Mucosa of descending colon (tissue), 3 donors: Measurements from ENCODE around the gene ATG13. TPM values are rescaled to one million over a fixed set of nuclear protein-coding genes. Genes with fewer than 3 reads are reported as not detected.

Source experiments
- ATAC-seq: fragments of 200-7000 bp; cut with Tn5 transposase; one replicate; pipeline ENCODE4 v1.9.1; 2020; ENCODE audit warnings: mild to moderate bottlenecking, moderate library complexity
- DNase-seq, 3 donors: peaks; one replicate each; pipeline ENCODE4 v3.0.0-alpha.2; 2020
- H3K36me3 ChIP-seq: fragments of 200-600 bp; one replicate; pipeline ENCODE4 v1.8.0; 2021; ENCODE audit warnings: low read depth, mild to moderate bottlenecking
- H3K4me1 ChIP-seq: fragments of 200-600 bp; one replicate; pipeline ENCODE4 v1.8.0; 2021; ENCODE audit warnings: low read depth, mild to moderate bottlenecking
- H3K4me3 ChIP-seq: fragments of 200-600 bp; one replicate; pipeline ENCODE4 v1.8.0; 2021; ENCODE audit warnings: mild to moderate bottlenecking
- H3K9me3 ChIP-seq: fragments of 200-600 bp; one replicate; pipeline ENCODE4 v1.8.0; 2021; ENCODE audit warnings: mild to moderate bottlenecking
- intact Hi-C, 2 donors: fragments of 100-400 bp; cut with DNase I in 1 of 2; cut with micrococcal nuclease in 1 of 2; formaldehyde crosslinking; loops; one replicate each; pipeline versions ENCODE4 v1.11.0 to v1.11.1; 2022; cut with DNase I, micrococcal nuclease
- total RNA-seq, 3 donors: library from RNA; stranded (reverse); fragmentation: NEBNext Ultra II Directional in 2 of 3; extraction: Animal tissue kit (Norgen Biotek cat#: 25700) in 2 of 3; gene quantifications; one replicate each; pipeline versions ENCODE4 v1.2.1 to v1.2.4, GENCODE V29; 2021 to 2023
- TF ChIP-seq, protein P1 (sequence below): fragments of 200-600 bp; IDR thresholded peaks from one replicate; pipeline ENCODE4 v1.8.0; 2022; ENCODE audit warnings: antibody characterized with exemption, mild to moderate bottlenecking
- donor health status: DM: no; HTN: no; CAD: no; lungs with moderate emphysema.
- donor health status: DM: no; HTN: no; CAD: no.
- donor health status: DM: no; HTN: yes; CAD: no.

Gene ATG13
- total RNA-seq, 3 donors from 2014 or later, result 61.6 to 81.4 (median 62.3) TPM

- TF ChIP-seq, protein P1, sequence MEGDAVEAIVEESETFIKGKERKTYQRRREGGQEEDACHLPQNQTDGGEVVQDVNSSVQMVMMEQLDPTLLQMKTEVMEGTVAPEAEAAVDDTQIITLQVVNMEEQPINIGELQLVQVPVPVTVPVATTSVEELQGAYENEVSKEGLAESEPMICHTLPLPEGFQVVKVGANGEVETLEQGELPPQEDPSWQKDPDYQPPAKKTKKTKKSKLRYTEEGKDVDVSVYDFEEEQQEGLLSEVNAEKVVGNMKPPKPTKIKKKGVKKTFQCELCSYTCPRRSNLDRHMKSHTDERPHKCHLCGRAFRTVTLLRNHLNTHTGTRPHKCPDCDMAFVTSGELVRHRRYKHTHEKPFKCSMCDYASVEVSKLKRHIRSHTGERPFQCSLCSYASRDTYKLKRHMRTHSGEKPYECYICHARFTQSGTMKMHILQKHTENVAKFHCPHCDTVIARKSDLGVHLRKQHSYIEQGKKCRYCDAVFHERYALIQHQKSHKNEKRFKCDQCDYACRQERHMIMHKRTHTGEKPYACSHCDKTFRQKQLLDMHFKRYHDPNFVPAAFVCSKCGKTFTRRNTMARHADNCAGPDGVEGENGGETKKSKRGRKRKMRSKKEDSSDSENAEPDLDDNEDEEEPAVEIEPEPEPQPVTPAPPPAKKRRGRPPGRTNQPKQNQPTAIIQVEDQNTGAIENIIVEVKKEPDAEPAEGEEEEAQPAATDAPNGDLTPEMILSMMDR, result no peak
- H3K36me3 ChIP-seq, result no peaks in the 10 kb centered on the region
- H3K9me3 ChIP-seq, result no peaks in the 10 kb centered on the region
- intact Hi-C loops, result no loop called here
- H3K4me3 ChIP-seq, result no peak overlapping the region
- peaks cover 6% of the 10 kb centered on the region for H3K4me1 ChIP-seq
- DNase-seq (peak in 1 of 3 donors; percentile 31), ATAC-seq (peak; percentile 35)
These were observed 5.6 kb upstream of the ATG13 start for GRCh38 chr11:46611526-46612304.

DNA sequence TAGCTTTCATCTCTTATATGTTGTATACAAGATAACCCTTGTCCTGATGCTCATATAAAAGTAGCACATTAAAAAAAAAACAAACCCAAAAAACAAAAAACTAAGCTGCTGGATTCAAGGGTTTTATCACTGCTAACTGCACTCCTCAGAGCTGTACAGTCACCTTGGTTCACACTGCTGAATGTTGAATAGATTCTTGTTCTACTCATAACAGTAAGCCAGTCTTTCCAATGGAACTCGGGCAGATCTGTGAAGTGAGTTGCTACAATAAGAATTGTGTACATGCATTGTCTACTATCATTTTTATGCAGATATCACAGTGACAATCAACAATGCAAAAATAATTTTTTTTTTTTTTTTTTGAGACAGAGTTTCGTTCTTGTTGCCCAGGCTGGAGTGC is 5.0 kb upstream of the ATG13 start:
- H3K36me3 ChIP-seq, result no peaks in the 10 kb centered on the region
- peaks cover 6% of the 10 kb centered on the region for H3K4me1 ChIP-seq
- DNase-seq (no peak), ATAC-seq (no peak)
- no peaks in the 10 kb centered on the region for H3K9me3 ChIP-seq
- no peak overlapping the region for H3K4me3 ChIP-seq
- intact Hi-C loops, result no loop called here
- TF ChIP-seq, protein P1, result no peak

DNA sequence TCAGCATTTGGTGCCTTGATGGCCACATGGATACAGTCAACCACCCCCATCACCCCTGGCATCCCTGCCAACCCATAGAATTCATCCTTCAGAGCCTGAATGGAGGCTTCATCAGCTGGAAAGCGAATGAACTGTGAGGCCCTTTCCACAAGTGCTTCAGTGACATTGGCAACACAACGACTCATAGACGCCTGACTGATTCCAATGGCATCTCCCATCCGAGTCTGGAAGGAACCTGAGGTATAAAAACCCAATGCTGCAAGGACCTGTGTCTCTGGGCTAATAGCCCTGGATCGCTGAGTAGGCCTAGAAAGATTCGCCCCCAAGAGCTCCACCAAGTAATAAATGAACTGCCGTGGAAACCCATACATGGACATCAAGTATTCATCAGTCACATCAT is 1.6 kb upstream of the ATG13 start:
- Histone ChIP-seq H3K4me1 (peaks cover 25% of the 10 kb centered on the region), H3K36me3 (no peaks in the 10 kb centered on the region), H3K4me3 (no peak overlapping the region), H3K9me3 (no peaks in the 10 kb centered on the region)
- DNase-seq, result no peak
- ATAC-seq, result no peak
- TF ChIP-seq, protein P1, result no peak
- intact Hi-C loops, result loop anchor here in 1 of 2 donors (5.0 kb wide), 1 partner anchor 73 kb away; no protein-coding TSS in a partner anchor

DNA sequence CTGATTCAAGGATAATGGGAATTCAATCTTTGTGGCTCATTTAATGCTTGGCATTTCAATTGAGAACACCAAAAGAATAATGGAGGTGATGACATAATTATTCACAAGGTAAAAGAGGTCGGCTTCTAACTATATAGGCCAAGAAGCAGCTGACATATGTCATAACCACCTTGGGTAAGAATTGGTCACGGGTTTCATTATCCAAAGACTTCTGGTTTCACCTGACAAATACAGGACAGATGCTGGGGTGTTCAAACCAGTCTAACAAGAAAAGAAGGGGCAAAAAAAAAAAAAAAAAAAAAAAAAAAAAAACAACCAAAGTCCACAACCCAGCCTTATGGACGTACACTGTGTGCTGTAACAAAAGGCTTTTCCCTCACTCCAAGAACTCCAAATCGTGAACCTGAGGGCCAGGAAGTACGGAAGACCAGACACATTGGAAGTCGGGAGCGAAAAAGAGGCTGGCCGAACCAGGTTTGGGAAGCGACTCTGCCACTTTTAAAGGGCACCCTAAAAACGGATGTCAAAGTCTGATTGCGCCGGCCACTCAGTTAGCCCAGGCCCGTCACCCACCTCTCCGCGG is 711 bp upstream of the ATG13 start:
- no peaks in the 10 kb centered on the region for H3K9me3 ChIP-seq
- intact Hi-C loops, result loop anchor here in 1 of 2 donors (5.0 kb wide), 1 partner anchor 74 kb away; no protein-coding TSS in a partner anchor
- H3K4me3 ChIP-seq, result peak overlapping the region; percentile 29
- ATAC-seq (peak; percentile 3), DNase-seq (no peak)
- no peaks in the 10 kb centered on the region for H3K36me3 ChIP-seq
- TF ChIP-seq, protein P1, result no peak
- peaks cover 25% of the 10 kb centered on the region for H3K4me1 ChIP-seq

DNA sequence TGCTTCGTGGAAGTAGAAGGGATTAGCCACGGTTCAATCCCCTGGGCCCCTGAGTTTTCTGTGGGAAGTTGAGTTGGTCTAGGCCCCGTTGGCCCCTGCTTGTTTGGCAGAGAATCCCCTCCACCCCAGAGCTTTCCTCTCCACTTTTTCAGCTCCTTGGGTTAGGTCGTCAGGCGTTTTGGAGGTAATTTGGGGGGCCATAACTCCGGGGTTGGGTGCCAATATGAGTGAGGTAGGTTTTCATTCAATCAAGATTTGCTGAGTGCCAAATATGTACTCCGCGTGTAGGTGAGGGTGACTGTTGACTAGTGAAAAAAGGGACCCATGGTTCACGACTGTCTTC is 590 bp downstream of the ATG13 start:
- ATAC-seq (no peak), DNase-seq (no peak)
- H3K36me3 ChIP-seq, result no peaks in the 10 kb centered on the region
- intact Hi-C loops, result loop anchor here in 1 of 2 donors (5.0 kb wide), 1 partner anchor 76 kb away; no protein-coding TSS in a partner anchor
- H3K9me3 ChIP-seq, result no peaks in the 10 kb centered on the region
- TF ChIP-seq, protein P1, result no peak
- peaks cover 25% of the 10 kb centered on the region for H3K4me1 ChIP-seq
- peak overlapping the region; percentile 94 for H3K4me3 ChIP-seq
